HG03432 (cell line): Measurements from ENCODE around the gene P2RY8.

ENCODE experiments used
- ATAC-seq: cut with Tn5 transposase; IDR thresholded peaks from one replicate; pipeline ENCODE4 v1.9.1; 2021; ENCODE audit warnings: mild to moderate bottlenecking, moderate library complexity; ENCODE audit not compliant: unreplicated experiment

The P2RY8 gene

DNA sequence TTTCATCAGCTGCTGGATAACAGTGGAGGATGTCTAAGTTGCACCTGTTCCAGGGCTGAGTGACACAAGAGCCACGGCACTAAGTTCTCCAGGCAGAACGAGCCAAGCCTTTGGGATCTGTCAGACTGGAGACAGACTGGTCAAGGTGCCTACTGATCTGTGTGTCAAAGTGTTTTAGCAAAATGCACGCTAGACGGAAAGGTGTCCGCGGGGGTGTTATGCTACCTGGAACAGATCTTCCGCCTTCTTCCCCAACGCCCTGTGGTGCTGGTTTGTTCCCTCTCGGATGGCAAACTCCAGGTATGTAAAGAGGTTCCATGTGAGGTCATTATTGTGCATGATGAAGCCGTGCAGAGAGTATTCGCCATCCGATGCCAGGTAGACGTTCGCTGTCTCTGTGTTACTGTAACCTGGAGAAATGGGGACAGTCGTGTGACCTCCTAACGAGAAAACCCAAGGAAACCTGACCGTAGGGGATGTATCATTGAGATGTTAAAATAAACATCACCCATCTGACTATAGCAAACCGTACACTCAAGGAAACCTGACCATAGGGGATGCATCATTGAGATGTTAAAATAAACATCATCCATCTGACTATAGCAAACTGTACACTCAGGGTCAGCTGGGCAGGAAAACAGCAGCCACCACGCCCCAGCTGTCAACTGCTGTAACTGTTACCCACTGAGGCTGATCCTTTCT is 115.4 kb downstream of the P2RY8 start:
- no peak for ATAC-seq

DNA sequence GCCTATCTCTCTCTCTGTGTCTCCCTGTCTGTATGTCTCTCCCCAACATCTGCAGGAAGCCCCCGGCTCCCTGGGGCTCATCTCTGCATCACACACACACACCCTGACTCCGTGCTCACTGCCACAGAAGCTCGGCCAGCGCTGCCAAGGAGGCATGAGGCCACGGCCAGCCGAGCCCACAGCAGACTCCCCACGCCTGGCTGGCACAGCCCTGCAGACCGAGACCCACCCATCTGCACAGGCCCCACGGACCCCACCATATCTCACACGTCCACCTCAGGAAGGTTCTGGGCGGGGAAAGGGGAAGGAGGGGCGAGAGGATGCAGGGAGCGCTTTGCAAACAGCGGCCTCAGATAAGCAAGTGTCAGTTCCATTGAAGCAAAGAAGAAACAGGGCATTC is 116.6 kb downstream of the P2RY8 start:
- ATAC-seq: no peak

DNA sequence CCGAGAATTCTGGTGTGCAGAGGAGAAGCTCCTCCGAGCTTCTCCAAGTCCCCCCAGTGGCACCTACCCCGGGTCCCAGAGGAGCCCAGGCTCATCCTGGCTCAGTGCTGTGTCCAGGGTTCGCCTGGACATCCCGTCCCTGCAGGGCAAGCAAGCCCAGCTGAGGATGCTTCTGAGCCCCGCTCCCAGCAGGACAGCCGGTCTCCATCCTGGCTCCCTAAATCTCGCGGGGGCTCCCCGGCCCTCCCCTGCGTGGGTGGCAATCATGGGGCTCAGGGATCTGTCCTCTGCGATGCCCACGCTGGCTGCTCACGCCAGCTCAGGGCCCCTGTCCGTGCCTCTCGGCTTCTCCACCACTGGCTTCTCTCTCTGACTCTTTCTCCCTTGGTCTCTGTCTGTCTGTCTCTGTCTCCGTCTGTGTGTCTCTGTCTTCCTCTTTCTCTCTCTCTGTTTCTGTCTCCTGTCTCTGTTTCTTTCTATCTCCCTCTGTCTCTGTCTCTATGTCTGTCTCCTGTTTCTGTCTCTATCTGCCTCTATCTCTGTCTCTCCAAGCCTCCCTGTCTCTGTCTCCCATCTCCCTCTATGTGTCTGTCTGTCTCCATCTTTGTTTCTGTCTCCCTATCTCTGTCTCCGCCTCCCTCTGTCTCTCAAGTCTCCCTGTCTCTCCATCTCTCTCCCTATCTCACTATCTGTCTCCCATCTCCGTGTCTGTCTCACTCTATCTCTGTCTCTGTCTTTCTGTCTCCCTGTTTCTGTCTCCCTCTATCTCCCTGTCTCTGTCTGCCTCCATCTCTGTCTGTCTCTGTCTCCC is 117.2 kb downstream of the P2RY8 start:
- no peak for ATAC-seq

DNA sequence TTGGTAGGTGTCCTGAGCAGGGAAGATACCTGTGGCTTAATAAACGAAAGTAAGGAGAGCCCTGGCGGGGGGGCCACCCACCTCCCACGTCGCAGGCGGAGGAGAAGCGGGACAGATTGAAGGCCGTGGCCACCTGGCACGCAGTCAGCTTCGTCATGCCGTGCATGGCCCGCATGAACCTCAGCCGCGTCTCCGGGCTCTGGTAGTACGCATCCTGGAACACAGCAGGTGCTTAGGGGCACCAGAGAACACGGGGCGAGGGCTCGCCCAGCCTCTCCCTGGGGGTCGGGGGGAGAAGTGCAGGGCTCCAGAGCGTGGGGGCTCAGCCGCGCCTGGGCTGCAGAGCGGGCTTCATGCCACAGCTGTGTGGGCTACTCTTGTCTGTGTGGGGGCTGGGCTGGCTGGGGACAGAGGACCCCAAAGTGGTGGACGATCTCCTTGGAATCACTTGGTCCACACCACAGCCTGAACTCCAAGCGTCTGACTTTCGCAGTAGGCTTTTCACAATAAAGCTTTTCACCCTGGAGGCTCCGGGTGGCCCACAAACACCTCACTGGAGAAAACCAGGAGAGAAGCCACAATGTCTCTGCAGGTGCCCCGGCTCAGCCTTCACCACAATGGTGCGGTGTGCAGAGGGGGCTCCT is 118.0 kb downstream of the P2RY8 start:
- no peak for ATAC-seq

DNA sequence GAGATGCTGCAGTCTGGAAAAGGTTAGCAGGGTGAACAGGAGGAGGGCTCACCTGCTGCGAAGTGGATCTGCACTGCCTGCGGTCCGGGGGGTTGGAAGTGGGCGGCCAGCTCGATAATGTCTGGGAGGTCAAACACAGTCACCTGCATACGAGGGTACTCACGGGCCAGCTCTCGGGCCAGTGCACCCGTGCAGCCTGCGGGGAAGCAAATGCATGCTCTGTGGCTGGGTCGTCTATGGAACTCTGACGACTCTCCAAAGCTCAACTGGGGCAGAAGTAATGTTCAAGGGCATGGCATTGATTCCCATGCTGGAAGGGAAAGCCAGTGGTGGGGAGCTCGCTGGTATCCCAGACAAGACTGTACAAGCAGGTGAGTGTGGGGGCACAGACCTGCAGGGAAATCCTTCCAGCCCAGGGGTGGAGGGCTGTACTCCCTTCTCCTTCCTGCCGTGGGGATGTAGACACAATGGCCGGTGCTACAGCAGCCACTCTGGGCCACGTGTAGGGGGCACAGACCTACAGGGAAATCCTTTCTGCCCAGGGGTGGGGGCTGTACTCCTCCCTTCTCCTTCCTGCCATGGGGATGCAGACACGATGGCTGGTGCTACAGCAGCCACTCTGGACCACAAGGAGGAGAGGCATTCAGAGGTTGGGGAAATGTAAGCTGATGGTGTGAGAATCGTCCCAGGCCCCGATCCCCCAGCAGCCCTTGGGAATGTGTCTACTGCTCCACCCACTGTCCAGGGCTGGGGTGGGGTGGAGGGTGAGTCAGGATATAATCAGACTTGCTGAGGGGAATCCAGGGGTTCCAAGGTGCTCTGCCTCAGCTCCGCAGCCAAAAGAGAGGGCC is 118.8 kb downstream of the P2RY8 start:
- no peak for ATAC-seq

DNA sequence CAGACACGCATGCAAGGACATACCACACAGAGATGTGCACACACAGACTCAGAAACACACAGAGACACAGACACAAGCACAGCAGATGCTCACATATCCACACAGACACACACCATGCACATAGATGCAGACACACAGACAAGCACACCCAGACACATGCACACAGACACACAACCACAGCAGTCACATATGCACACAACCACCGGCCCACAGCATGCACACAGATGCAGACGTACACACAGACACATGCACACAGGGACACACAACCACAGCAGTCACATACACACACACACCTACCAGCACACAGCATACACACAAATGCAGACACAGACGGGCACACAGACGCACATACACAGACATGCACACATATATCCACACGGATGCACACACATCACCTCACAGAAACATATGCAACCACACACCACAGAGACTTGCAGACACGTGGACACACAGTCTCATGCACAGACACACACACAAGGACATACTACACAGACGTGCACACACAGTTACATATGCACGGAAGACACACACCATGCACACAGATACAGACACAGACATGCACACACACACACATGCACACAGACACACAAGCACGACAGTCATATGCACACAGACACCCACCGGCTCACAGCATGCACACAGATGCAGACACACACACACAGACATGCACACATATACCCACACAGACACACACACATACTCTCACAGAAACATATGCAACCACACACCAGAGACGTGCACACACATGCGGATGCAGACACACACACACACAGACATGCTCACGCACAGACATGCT is 119.8 kb downstream of the P2RY8 start:
- no peak for ATAC-seq

DNA sequence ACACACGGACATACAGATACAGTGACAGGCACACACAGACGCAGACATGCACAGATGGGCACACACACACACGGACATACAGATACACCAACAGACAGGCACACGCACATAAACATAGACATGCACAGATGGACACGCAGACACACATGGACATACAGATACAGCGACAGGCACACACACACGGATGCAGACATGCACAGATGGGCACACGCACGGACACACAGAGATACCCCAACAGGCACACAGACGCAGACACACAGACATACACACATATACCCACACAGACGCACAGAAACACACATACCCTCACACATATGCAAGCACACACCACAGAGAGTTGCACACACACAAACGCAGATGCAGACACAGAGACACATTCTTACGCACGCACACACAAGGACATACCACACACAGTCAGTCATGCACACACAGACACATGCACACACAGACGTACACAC is 120.6 kb downstream of the P2RY8 start:
- ATAC-seq: no peak
